GM12892 (cell line): ENCODE results near the gene NAT16.
"Not testable (repeated sequence)": the region's sequence is repeated elsewhere in the genome, so short reads cannot be mapped to it uniquely, and the experiment has no call there.

Experiments used
- POLR2A ChIP-seq: IDR thresholded peaks from 2 replicates; pipeline ENCODE4 v1.6.1; 2011; ENCODE audit warnings: low read depth, low read length, control low read depth
- POLR2AphosphoS5 ChIP-seq: IDR thresholded peaks from 2 replicates; pipeline ENCODE4 v1.6.1; 2011; ENCODE audit warnings: low read depth, low read length, control low read depth
- TAF1 ChIP-seq: IDR thresholded peaks from 2 replicates; pipeline ENCODE4 v1.6.1; 2011; ENCODE audit warnings: low read depth, mild to moderate bottlenecking, control low read depth, low read length, borderline replicate concordance

- TF ChIP-seq POLR2AphosphoS5, POLR2A, TAF1: not testable (repeated sequence)
Measured at GRCh38 chr7:101121631-101121990, 58.5 kb downstream of the NAT16 start.
